NCI-H345 treated with DMSO at 0.1 percent for 48 hours (cell line): ENCODE data around the gene CLDN16.

Experiments
- DNase-seq: peaks from one replicate; lab custom pipeline; 2025; ENCODE audit not compliant: unreplicated experiment; lab: John Stamatoyannopoulos, UW

CLDN16 gene

DNA sequence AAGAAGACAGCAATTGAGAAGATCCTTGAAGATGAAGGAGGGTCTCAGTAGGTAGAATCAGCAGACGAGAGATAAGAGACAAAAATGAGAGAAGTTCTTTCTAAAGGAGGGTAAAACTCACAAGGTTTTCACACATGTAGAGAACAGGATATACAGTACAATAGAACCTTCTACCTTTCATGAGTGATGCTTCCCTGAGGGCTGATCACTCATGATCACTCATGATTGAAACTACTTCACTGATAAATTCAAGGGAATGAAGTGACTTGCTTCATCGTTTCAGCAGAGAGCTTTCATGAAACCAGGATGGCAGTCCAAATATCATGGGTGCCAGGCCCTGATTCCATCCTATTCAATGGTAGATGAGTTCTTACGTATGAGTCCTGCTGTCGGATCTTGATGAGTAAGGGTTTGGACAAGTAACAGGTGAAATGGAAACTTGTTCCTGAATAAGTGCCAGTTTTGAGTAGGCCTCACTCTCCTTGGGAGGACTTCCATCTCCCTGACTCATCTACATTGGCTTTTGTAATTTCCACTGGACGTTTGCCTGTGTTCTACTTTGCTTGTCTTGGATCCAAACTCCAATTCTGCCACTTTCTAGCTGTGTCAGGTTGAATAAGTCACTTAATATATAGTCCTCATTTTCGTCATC, 9.6 kb upstream of the CLDN16 start:
- DNase-seq, result no peak

DNA sequence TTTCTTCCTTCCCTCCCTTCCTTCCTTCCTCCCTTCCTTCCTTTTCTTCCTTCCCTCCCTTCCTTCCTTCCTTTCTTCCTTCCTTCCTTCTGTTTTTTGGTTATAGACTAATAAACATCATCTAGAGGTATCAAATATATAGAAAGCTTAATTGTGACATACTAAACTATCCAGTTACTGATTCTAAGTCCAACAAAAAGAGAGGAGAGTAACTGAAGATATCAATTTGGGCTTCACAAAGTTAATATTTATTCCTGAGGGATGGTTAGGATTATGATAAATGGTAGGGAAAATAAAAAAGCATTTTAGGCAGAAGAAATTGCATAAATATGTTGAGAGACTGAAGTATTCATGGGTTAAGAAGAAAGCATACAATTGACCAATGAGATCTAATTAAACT, 7.8 kb upstream of the CLDN16 start:
- no peak for DNase-seq

DNA sequence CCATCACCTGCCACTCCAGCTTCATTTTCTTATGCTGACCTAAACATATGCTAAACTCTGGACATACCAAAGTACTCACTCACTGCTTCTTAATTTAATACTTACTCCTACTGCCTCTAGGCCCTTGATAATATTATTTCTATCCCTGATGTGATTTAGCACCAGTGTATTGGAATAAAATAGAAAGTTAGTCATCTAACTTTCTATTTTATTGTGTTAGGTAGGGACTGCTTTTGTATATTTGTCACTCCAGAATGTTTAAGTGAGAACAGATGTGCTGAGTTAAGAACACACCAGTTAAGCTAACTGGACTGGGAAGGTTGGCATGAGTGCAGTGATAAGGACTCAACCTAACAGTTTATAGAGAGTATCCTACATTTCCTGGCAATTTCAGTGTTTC, 6.5 kb upstream of the CLDN16 start:
- DNase-seq, result no peak

DNA sequence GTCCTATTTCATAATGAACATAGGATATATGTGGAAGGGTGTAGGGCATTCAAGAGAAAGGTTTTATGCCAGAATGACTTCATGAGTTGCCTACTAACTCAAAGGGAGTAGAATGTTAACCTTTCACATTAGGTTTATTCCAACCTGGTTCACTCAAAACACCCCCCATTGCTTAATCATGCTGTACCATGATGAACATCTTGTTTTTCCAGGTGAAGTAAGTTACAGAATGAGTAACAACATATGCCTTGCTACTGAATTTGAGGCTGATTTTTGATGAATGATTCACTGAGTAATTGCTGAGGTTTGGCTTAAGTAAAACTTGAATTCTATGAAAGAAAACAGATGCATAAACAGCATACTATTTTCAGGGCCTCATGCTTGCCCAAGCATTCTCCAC, 5.9 kb upstream of the CLDN16 start:
- DNase-seq, result no peak

DNA sequence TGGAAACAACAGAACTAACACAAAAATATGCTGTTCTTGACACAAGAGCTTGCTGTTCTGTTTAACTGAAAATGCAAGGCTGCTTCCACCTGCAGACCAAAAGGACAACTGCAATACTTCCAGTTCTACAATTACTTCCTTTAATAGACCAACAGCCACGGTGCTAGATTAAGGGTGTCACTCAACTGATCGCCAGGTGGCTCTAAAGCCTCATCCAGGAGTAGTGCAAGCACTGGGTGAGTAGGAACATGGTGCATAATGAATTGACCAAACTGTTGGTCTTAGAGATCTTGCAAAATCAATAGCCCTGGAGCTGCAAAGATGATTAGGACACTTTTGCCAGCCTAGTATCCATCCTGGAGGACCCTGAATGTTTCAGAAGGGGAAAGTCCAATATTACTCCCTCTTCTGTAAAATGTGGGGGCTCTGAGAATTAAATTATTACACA, 3.6 kb upstream of the CLDN16 start:
- DNase-seq, result no peak

DNA sequence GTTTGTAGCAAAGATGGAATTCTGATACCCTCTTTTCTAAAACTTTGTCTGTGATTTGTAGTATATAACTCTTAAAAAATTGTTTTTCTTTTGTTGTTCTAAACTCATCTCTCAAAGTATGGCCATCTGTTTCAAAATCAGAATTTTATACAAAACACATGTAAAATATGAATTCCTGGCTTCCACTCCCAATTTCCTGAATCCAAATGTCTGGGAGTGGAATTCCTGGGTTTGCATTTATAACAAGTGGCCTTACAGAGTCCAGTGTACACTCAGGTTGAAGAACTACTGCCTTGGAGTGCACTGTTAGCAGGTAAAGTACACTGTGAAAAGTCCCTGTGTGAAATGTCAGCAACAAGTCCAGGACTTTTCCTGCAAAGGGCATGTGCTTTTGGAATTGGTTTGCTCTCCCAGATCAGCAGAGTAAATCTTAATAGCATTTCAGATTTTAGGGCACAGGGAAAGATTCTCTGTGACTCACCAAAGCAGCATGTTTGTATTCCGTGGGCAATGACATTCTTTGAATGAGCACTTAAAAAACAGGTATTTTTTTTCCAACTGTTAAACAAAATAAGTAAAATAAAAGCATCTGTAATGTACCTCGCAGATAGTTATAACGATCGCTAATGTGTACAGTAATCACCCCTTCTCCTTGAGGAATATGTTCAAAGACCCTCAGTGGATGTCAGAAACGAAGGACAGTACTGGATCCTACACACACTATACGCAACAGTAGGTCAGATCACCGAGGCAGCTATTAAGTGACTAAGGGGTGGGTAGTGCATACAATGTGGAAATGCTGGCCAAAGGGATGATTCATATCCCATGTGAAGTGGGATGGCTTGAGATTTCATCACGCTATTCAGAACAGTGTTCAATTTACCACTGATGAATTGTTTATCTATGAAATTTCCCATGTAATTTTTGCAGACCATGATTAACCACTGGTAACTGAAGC, 2.0 kb upstream of the CLDN16 start:
- DNase-seq, result no peak

DNA sequence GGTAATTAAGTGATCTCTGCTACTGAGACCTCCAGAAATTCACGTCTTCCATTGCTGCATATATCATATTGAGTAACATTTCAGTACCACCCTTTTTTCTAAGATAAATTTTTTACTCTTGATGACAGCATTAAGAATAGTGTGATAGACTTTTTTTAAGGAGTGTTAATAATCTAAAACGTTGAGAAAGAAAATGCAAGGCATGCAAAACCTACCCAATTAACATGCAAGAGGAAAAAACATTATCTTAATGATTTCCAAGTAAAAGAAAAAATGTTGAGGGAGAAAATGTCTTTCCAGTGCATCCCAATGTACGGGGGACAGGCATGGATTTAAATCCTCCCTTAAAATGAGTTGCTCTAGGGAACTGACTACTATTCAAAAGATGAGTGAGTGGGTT, 740 bp downstream of the CLDN16 start:
- DNase-seq, result no peak

DNA sequence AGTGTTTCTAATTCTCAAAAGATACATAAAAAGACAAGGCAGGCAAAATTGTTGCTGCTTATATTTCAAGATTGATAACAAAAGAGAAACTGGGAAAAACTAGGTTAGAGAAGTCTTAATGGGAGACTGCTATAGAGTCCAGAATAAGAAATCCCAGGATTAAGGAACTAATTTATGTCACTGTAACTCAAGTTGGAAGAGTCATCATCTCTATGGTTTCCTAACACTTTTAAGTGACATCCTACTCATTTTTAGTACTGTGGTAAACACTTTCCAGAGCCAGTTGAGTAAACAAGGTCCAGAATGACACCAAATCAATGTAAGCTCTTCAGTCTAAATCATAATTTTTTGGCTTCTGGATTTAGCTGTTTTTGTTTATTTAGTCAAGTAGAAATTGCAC, 8.0 kb downstream of the CLDN16 start:
- no peak for DNase-seq

DNA sequence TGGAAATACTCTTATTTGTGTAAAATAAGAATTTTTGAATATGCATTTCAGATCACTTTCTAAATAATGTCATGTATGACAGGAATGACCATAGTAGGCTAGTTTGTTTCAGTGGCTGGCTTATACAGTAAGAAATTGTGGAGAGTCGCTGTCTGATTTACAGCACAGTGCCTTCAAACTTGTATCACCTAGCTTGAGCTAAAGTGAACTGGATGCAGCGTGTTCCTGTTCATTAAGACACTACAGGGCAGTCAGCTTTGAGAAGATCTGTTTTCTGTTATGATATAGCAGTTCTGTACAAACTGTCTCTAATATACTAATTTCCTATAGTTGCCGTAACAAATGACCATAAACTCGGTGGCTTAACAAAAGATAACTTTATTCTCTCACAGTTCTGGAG, 9.9 kb downstream of the CLDN16 start:
- DNase-seq, result no peak

DNA sequence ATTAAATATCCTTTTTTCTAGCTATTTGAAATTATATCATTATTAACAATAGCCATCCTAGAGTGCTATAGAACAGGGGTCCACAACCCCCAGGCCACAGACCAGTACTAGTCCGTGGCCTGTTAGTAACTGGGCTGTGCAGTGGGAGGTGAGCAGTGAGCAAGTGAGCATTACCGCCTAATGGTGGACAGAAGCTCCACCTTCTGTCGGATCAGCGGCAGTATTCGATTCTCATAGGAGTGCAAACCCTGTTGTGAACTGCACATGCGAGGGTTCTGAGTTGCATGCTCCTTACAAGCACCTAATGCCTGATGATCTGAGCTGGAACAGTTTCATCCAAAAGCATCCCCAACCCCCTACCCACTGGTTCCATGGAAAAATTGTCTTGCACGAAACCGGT, 11.7 kb downstream of the CLDN16 start:
- no peak for DNase-seq

DNA sequence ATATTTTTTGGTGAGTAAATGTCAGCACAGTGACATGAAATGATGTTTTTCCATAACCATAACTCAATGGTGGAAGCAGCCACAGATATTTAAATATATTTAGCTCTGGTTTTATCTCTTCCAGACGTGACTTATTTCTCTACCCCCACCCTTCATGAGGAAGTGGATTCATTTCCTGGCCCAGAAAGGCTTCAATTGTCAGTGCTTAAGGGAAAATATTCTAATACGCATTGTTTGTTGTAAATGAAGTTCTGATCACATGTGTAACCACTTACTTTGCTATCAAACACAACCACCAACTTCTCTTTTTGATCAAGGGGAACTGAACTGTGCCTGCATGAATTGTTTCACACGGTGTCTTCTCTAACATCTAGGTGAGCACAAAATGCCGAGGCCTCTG, 14.0 kb downstream of the CLDN16 start:
- DNase-seq, result no peak

DNA sequence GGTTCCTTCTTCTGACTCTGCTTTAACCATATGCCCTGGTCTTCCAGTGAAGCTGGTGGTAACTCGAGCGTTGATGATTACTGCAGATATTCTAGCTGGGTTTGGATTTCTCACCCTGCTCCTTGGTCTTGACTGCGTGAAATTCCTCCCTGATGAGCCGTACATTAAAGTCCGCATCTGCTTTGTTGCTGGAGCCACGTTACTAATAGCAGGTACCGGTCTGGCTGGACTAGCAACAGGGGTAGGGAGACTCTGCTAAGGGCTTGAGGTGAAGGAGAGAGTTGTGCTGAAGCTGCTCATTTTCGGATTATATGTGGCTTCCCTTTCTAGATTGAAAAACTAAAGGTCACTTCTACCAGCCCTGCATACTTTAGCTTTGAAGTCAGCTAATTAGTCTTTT, 16.8 kb downstream of the CLDN16 start:
- DNase-seq, result no peak

DNA sequence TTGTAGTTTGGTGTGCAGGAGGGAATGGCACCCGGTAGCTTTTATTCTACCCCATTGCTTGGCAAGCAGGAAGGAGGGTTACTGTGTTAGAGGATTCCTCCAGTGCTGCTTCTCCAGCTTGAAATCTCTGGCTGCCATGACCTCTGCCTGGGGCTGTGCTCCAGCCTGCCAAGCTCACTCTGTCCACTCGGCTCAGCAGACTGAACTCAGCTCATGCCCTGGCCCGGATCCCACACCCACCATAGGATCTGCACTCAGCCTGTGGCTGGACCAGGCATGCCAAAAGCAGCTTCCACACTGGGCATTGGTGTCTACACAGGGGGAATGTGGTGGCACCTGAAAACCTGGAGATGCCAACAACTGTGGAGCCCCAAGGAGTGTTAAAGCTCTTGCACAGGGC, 26.3 kb downstream of the CLDN16 start:
- DNase-seq, result no peak

DNA sequence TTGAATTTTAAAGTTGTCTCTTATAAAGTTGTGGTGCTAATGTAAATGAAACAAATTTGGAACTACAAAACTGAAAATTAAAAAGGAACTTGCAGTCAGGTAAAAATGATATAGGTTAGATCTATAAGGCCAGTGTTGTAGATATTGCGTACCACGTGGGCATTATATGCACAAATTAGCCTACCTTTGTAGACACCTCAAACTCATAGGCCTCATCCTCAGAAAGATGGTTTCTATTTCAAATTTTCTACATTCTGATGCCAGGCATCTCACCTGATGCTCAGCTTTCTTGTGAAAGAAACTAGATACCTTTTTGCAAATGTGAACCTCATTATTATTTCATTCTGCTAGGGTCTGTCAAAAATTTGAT, 36.1 kb downstream of the CLDN16 start:
- DNase-seq, result no peak

DNA sequence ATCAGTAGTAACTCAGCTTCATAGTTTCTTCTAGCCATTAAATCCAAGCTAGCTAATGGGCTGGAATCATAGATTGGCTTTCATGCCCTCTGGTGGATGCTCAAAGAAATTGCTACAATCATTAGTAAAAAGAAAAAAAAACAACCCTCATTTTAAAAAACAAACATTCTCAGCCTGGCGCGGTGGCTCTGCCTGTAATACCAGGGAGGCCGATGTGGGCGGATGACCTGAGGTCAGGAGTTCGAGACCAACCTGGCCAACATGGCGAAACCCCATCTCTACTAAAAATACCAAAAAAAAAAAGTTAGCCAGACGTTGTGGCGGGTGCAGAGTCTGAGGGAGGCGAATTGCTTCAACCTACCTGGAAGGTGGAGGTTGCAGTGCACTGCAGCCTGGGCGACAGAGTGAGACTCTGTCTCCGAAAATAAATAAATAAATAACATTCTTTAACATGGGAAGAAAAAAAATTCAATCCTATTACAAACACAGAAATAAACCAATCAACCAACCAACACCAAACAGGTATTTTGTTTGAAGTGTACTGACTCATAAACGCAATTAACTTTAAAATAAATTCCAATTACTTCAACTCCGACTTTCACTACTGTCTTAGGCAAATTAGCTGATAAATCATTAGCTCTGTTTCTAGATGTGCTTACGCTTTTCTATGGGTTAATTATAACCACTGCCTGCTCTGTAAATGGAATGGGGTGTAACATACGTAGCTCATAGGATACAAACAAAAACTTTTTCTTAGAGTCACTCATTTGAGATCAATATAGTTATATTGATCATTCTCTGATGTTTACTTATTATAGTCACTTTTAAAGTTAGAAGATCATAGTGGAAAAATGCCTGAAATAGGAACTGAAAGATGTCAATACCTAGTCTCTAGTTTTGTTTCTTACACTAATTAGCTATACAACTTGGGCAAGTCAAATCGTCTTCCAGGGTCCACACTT, 36.8 kb downstream of the CLDN16 start:
- DNase-seq, result peak; percentile 65

DNA sequence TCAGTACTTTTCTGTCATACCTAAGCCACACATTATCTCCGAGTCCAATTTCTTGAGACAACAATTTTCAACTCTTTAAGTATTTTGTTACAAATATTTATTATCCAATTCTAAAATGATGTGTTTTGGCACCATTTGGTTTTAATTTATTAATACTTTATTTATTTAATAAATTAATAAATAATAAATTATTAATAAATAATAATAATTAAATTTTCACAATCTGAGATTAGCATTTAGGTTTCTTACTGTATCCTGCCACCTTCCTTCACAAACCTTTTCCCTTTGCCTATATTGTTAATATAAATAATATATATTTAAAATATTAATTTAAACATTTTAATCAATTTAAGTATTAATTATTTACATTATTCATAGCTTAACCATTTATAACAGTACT, 37.9 kb downstream of the CLDN16 start:
- no peak for DNase-seq

DNA sequence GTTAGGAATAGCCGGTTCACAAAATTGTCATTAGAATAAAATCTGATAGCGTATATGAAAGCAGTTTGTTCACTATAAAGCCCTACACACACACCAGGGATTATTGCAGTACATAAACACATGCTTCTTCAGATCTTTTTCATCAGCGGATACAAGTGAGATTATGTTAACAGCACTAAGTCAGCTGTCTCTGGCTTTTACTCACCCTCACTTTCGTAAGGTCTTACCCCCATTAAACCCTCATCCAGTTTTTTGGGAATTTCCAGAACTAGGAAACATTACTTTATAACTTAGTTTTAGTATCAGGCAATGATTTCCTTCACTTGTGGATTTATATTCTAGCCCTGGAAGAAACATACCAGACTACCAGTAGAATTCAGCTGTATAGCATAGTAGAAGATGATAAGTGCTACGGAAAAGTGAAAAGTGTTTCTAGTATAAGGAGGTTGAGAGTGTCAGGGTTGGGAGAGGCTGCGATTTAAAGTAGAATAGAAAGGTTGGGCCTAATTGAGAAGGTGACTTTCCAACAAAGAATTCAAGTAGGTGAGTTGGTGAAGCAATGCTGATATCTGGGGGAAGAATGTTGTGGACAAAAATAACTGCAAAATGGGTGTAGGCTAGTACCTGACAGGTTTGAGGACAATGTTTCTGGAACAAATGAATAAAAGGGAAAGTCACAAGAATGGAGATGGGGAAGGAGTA, 39.0 kb downstream of the CLDN16 start:
- DNase-seq, result no peak

DNA sequence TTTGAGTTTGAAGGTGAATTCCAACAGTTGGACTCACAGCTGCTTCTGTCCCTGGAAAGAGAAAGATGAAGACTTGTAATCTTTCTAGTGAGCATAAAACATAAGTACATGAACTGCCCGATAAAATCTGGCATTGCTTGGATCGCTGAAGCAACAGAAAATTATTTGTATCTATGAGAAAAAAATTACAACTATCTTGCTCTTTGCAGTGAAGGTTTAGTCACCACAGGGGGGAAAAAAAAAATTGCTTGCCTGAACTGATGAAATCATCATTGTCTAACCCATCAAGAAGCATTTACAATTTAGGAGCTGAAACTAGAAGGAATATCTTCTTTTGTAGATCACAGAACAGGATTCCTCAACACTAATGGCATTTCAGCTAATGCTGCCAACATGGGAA, 41.7 kb downstream of the CLDN16 start:
- no peak for DNase-seq

DNA sequence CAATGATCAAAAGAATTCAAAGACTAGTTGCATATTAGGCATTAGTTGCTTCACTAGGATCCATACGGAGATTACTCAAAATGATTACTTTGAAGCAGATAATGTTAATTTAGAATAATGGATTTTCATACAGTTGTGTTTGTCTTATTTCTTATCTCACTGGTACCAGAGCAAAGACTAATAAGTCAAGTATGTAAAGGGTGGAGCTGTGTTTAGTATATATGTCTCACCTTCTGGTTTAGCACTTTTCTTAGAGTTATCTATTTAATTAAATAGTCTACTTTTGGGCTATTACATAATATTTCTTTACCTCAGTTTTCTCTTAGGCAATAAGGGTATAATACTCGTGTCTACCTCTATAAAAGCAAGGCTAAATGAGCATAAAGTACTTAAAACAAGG, 42.9 kb downstream of the CLDN16 start:
- DNase-seq, result no peak

DNA sequence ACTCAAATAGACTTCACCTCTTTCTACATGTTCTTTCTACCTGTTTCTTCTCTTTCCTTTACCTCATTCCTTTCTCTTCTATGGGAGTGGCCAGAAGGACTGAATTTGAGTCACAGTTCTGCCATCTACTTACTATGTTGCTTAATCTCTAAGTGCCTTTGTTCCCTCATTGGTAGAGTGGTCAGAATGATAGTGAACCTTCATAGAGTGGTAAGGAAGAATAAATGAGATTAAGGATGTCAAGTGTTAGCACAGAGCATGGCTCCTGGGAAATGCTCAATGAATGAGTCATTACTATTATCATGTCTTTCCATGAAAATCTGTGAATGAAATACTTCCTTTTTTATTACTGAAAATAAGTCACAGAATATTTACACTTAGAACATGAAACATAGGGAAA, 44.3 kb downstream of the CLDN16 start:
- no peak for DNase-seq

DNA sequence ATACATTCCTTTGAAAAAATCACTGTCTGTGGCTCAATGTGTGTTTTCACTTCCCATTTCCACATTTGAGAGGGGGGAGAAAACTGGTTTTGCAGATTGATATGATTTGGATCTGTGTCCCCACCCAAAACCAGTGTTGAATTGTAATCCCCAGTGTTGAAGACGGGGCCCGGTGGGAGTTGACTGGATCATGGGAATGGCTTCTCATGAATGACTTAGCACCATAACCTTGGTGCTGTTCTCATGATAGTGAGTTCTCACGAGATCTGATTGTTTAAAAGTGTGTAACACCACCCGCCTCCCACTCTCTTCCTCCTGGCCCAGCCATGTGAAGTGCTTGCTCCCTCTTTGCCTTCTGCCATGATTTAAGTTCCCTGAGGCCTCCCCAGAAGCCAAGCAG, 45.7 kb downstream of the CLDN16 start:
- no peak for DNase-seq
